ENCODE measurements around the gene PHF19.
A peak's percentile ranks its signal among the peaks of the same experiment; 100 is the strongest.

DNA sequence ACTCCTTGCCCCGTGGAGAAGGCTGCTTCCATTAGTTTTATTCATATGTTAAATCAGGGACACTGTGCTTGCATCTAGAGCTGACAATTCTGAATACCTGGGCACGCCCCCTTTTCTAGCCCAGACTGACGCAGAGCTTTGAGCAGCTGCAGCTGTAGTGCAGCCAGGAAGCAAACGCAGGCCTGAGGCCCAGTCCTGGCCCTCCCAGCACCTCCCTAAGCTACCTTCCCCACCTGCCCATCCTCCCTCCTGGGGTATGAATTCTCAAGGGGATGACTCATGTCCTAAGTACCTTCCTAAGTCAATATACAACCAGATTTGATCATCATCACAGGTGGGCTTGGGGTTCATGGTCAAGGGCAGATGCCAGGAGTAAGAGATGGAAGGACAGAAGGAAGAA, 3.5 kb downstream of the PHF19 start:
- TF ChIP-seq CREB1 (CRISPR knock-in tag; IDR thresholded peaks at IDR 0.05) (no peak), SP1 (CRISPR knock-in tag; conservative IDR thresholded peaks at IDR 0.05) (peak; percentile 66), ESRRA (CRISPR knock-in tag; IDR thresholded peaks at IDR 0.05; ENCODE audit: borderline replicate concordance) (no peak), NR3C1 (CRISPR knock-in tag; conservative IDR thresholded peaks at IDR 0.05; ENCODE audit: low read depth) (no peak), ZNF263 (CRISPR knock-in tag; IDR thresholded peaks at IDR 0.05; ENCODE audit: low read depth) (no peak)
- TF ChIP-seq, protein P1, sequence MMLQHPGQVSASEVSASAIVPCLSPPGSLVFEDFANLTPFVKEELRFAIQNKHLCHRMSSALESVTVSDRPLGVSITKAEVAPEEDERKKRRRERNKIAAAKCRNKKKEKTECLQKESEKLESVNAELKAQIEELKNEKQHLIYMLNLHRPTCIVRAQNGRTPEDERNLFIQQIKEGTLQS (CRISPR knock-in tag; conservative IDR thresholded peaks at IDR 0.05), result no peak
- TF ChIP-seq, protein P2, sequence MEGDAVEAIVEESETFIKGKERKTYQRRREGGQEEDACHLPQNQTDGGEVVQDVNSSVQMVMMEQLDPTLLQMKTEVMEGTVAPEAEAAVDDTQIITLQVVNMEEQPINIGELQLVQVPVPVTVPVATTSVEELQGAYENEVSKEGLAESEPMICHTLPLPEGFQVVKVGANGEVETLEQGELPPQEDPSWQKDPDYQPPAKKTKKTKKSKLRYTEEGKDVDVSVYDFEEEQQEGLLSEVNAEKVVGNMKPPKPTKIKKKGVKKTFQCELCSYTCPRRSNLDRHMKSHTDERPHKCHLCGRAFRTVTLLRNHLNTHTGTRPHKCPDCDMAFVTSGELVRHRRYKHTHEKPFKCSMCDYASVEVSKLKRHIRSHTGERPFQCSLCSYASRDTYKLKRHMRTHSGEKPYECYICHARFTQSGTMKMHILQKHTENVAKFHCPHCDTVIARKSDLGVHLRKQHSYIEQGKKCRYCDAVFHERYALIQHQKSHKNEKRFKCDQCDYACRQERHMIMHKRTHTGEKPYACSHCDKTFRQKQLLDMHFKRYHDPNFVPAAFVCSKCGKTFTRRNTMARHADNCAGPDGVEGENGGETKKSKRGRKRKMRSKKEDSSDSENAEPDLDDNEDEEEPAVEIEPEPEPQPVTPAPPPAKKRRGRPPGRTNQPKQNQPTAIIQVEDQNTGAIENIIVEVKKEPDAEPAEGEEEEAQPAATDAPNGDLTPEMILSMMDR (IDR thresholded peaks at IDR 0.05), result no peak
- TF ChIP-seq, protein P3, sequence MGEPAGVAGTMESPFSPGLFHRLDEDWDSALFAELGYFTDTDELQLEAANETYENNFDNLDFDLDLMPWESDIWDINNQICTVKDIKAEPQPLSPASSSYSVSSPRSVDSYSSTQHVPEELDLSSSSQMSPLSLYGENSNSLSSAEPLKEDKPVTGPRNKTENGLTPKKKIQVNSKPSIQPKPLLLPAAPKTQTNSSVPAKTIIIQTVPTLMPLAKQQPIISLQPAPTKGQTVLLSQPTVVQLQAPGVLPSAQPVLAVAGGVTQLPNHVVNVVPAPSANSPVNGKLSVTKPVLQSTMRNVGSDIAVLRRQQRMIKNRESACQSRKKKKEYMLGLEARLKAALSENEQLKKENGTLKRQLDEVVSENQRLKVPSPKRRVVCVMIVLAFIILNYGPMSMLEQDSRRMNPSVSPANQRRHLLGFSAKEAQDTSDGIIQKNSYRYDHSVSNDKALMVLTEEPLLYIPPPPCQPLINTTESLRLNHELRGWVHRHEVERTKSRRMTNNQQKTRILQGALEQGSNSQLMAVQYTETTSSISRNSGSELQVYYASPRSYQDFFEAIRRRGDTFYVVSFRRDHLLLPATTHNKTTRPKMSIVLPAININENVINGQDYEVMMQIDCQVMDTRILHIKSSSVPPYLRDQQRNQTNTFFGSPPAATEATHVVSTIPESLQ (CRISPR knock-in tag; IDR thresholded peaks at IDR 0.05), result no peak
